ENCODE results near the gene FLOT1.
A peak's percentile ranks its signal among the peaks of the same experiment; 100 is the strongest.
"Not testable (repeated sequence)": the region's sequence is repeated elsewhere in the genome, so short reads cannot be mapped to it uniquely, and the experiment has no call there.

FLOT1 gene

DNA sequence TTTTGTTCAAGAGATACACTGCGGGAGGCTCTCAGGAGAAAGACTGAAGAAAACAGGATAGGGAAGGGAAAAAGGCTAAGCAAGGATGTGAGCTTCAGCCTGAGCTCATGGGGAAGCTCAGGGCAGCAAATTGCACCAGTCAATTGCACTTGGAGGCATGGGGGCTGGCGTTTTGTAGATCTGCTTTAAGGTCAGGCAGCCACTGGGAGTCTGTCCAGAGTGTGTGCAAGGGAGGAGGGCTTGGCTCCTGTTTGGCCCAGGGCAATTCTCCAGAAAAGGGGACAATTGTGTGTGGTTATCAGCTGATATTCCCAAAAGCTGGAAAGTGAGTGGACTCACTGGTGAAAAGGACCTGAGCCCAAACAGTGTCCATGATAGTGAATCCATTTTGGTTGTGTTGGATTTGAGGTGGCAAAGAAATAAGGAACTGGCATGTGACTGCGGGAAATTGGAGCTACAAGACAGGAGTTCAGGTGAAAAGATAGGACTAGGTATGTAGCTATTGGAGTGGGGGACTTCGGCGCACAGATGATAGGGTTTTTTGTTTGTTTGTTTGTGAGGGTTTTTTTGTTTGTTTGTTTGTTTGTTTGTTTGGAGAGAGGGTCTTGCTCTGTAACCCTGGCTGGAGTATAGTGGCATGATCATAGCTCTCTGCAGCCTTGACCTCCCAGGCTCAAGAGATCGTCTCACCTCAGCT is 24.1 kb upstream of the FLOT1 start:
- no peak for DNase-seq

DNA sequence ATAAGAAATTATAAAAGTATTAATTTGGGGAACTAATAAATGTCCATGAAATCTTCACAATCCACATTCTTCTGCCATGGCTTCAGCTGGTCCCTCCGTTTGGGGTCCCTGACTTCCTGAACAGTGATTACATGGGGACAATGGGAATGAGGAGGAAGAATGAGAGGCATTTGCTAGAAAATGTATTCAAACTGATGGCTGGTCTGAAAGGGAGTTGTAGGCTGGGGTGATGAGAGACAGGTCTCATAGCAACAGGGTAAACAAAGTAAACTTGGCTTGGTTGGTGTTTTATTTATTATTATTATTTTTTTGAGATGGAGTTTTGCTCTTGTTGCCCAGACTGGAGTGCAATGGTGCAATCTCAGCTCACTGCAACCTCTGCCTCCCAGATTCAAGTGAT is 23.0 kb upstream of the FLOT1 start:
- DNase-seq: not testable (repeated sequence)

GRCh38 chr6:30764490-30765043 is 22.1 kb upstream of the FLOT1 start:
- not testable (repeated sequence) for DNase-seq

- DNase-seq: no peak
Measured at GRCh38 chr6:30763618-30764489, 21.4 kb upstream of the FLOT1 start.

GRCh38 chr6:30763155-30763617 is 20.7 kb upstream of the FLOT1 start:
- no peak for DNase-seq

DNA sequence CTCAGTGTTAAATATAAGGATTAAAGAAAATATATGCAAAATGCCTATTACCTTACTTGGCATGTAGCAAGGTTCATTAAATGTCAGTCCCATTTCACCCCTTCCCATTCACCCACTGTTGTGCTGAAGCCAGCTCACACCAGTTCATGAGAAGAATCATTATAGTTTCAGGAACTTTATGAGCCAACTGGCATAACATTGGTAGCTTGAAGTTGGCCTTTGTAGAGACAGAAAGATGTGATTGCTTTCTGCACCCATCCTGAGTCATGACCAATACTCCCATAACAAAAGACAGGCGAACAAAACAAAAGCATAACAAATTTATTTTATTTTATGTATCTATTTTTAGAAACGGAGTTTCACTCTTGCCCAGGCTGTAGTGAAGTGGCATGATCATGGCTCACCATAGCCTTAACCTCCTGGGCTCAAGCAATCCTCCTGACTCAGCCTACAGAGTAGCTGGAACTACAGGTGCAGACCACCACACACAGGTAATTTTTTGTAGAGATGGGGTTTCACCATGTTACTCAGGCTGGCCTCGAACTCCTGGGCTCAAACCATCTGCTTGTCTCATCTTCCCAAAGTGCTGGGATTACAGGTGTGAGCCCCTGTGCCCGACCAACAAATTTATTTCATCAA is 19.4 kb upstream of the FLOT1 start:
- no peak for DNase-seq

DNA sequence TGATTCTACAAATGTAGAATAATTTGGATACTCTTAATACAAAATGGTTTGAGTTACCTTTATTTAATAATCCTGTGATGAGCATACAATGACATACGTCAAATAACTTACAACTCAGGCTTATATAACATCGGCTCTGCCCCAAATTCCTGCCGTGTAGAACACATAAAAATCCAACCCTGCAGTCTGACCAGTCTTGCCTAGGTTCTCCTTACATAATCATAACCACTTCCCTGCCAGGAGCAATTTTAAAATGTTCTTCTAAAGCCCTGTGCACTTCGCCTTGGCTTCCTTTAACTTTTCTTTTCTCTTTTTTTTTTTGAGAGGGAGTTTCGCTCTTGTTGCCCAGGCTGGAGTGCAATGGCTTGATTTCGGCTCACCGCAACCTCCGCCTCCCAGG is 18.1 kb upstream of the FLOT1 start:
- DNase-seq: no peak

- no peak for DNase-seq
Measured at GRCh38 chr6:30759575-30760239, 17.2 kb upstream of the FLOT1 start.

DNA sequence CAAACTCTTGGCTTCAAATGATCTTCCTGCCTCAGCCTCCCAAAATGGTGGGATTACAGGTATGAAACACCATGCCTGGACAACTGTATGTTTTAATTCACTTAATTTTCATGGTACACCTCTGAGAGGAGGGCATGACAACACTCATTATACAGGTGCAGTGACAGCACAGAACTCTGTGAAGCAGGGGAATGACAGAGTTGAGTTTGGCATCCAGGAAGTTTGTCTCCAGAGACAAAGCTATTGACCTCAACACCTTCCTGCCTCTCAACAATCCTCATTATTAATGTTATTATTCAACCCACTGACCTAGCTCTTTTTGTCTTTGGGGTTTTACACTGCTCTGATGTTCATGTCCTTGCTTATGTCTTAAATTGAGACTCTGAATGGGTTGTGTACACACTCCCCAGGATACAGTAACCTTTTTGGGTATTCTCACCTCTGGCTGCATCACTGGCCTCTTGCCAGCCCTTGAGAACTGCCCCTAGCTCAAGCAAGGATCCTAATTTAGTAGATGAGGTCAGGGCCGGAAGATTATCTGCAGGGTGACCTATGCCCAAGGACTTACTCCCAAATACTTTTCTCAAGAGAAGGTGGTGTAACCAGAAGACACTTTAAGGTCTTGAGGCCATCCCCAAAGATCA is 14.9 kb upstream of the FLOT1 start:
- DNase-seq: no peak

DNA sequence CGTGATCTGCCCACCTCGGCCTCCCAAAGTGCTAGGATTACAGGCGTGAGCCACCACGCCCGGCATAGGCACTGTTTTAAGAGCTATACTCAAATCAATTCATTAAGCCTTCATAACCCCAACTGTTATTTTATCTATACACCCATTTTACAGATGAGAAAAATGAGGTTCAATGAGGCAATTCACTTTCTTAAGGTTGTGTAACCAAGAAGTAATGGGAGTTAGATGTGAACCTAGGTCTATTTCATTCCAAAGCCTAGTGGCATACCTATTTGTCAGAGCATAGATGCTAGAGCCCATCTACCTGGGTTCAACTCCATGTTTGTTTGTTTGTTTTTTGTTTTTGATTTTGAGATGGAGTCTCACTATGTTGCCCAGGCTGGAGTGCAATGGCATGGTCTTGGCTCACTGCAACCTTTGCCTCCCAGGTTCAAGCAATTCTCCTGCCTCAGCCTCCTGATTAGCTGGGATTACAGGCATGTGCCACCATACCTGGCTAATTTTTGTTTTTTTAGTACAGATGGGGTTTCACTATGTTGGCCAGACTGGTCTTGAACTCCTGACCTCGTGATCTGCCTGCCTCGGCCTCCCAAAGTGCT is 14.0 kb upstream of the FLOT1 start:
- not testable (repeated sequence) for DNase-seq

DNA sequence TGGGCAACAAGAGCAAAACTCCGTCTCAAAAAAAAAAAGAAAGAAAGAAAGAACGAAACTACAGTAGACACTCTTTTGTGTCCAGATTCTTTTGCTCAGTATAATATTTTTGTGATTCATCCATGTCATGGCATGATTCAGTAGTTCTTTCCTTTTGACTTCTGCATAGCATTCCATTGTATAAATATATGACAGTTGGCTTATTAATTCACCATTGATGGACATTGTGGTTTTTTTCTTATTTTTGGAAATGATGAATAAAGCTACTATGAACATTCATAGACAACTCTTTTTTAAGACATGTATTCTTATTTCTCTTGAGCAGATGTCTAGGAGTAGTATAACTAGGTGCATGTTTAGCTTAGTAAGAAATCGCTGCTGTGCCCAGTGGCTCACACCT is 12.1 kb upstream of the FLOT1 start:
- no peak for DNase-seq

DNA sequence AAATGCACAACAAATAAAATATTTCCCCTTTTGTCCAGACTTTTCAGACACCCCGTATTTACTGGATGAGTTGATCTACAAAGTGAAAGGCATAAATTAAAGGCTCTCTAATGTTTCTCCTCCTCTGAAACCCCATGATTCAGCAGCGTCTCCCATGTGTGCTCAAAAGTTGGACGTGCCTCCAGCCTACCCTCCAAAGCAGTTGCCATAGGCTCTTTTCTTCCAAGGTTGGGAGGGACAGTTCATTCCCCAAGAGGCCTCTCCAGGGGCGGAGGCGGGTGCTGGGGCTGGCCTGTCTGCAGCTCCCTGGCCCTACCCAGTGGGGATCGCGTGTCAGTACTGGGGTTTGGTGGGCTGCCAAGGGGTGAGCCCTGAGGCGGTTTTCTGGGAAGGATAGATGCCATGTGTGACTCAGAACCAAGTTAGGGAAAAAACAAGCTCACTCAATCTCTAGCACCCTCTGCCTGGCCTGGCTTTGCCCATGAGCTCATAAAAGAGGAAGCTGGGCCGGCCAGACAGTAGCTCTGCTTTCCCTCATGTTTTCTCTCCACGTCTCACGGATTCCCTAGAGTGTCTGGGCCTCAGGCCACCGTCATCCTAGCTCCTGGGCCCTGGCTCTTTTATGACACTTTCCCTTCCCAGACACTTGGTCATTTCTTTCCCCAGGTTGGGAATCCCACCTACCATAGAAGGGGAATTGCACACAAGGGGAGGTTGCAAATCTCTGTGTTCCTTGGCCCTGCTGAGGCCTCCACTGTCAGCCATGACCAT is 9.9 kb upstream of the FLOT1 start:
- DNase-seq: no peak

DNA sequence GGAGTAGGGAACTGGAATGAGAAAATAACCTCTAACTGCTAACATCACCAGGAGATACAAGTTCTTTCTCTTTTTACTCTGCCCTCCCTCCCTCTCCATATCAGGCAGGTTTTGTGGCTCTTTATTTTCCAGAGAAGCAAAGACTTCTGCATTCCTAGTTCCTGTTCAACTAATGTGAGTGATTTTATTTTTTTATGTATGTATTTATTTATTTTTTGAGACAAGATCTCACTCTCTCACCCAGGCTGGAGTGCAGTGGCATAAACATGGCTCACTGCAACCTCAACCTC is 7.8 kb upstream of the FLOT1 start:
- DNase-seq: no peak

DNA sequence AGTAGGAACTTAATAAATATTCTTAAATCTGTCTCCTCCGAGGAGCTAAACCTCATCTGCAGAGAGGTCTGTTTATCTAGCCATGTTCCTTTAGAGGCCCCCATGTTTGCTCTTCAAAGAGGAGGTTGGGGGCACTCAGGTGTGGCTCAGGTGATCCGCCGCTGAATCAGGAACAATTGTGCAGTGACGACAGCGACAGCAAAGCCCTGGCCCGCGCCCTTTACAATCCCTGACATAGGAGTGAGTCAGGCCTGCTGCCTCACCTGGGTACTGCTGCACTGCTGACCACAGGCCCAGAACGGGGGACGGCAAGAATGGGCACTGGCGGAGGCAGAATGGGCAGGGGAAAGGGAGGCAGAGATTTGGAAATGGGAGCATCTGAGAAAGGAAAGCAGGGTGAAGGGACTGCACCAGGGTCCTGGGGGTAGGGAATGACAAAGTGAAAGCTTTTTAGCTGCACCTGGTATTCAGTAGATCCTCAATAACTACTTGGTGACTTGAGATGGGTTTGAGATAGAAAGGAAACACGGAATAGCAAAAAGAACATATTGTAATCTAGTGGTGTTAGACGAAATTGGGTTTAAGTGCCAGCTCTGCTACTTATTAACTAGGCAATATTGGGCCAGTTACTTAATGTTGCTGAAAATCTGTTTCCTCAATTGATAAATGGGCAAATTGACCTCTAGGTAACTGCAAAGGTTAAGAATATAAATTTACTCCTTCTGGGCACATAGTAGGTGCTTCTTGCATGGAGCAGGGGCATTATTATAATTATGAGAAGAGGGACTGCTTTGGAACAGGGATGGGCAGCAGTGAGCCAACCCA is 7.3 kb upstream of the FLOT1 start:
- DNase-seq: no peak

GRCh38 chr6:30748851-30749540 is 6.5 kb upstream of the FLOT1 start:
- DNase-seq: no peak

GRCh38 chr6:30747902-30748769 is 5.6 kb upstream of the FLOT1 start:
- DNase-seq: no peak

DNA sequence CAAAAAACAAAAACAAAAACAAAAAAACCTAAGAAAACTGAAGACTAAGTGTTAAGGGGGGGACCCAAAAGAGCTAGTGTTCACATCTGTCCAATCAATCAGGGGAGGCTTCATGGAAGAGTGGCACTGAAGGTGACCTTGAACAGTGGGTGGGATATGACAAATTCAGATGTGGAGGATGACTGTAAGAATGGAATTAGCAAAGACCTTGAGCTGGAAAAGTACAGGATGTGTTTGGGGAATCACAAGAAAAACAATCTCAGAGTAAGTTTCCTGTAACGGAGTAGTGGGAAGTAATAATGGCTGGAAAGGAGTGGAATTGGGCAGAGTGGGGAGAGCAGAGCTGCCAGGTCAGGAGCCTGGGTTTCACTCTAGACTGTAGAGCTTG is 4.8 kb upstream of the FLOT1 start:
- no peak for DNase-seq

- DNase-seq: peak; percentile 92
Measured at GRCh38 chr6:30744054-30744805, 1.7 kb upstream of the FLOT1 start, which contains the start of gene IER3. Gene IER3 (minus strand): TSS chr6:30744547. CDS start chr6:30744518, 29 bp downstream.
